GM04504 (cell line): Measurements from ENCODE around the gene ABHD4.
"Not testable (repeated sequence)": the region's sequence is repeated elsewhere in the genome, so short reads cannot be mapped to it uniquely, and the experiment has no call there.

ENCODE experiments used
- DNase-seq: peaks from one replicate; pipeline ENCODE4 v3.0.0-alpha.2; 2012; ENCODE audit warnings: low read depth

Gene ABHD4, protein sequence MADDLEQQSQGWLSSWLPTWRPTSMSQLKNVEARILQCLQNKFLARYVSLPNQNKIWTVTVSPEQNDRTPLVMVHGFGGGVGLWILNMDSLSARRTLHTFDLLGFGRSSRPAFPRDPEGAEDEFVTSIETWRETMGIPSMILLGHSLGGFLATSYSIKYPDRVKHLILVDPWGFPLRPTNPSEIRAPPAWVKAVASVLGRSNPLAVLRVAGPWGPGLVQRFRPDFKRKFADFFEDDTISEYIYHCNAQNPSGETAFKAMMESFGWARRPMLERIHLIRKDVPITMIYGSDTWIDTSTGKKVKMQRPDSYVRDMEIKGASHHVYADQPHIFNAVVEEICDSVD

DNA sequence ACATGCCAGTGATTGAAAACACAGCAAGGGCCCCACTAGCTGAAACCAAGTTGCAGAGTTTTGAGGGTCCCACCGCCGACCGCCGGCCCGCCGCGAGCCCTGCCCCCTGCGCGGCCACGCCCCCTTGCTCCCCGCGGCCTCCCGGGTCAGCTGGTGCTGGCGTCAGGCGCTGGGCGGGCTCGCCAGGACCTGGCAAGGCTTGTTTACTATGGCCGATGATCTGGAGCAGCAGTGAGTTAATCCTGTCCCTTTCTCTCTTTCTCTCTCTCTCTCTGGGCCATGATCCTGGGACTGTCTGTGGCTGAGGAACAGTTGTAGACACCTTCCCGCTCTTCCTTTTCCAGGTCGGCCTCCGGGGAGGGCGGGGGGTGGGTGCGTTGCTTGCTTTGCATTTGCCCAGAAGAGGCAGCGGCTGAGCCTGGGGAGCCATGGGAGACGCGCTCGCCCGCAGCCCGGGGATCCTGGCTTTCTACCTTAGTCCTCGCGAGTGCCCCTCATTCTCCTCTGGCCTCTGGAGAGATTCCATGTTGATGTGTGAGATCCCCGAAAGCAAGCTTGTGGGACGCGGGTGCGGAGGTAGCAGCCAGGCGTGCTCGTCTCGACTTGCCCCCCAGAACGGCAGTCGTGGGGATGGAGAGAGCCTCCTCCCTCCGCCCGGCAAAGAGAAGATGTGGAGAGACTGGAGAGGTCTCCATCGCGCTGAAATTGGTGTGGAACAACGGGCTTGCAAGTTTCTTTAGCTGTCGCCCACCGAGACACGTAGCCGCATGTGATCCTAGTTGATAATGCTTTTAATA is at the start of gene ABHD4:
TSS of gene ABHD4 (plus strand) at position 202 of the 797 bp plus-strand sequence. CDS start at position 209, 7 bp downstream.
- DNase-seq = no peak

DNA sequence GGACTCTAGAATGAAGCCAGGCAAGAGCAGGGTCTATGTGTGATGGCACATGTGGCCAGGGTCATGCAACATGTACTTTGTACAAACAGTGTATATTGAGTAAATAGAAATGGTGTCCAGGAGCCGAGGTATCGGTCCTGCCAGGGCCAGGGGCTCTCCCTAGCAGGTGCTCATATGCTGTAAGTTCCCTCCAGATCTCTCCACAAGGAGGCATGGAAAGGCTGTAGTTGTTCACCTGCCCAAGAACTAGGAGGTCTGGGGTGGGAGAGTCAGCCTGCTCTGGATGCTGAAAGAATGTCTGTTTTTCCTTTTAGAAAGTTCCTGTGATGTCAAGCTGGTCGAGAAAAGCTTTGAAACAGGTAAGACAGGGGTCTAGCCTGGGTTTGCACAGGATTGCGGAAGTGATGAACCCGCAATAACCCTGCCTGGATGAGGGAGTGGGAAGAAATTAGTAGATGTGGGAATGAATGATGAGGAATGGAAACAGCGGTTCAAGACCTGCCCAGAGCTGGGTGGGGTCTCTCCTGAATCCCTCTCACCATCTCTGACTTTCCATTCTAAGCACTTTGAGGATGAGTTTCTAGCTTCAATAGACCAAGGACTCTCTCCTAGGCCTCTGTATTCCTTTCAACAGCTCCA is 48.7 kb upstream of the ABHD4 start:
- DNase-seq = no peak

DNA sequence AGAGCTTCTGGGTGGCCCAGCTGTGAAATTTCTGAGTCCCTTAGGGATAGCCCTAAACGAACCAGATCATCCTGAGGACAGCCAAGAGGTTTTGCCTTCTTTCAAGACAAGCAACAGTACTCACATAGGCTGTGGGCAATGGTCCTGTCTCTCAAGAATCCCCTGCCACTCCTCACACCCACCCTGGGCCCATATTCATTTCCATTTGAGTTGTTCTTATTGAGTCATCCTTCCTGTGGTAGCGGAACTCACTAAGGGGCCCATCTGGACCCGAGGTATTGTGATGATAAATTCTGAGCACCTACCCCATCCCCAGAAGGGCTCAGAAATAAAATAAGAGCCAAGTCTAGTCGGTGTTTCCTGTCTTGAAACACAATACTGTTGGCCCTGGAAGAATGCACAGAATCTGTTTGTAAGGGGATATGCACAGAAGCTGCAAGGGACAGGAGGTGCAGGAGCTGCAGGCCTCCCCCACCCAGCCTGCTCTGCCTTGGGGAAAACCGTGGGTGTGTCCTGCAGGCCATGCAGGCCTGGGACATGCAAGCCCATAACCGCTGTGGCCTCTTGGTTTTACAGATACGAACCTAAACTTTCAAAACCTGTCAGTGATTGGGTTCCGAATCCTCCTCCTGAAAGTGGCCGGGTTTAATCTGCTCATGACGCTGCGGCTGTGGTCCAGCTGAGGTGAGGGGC is 48.0 kb upstream of the ABHD4 start:
- DNase-seq = no peak

DNA sequence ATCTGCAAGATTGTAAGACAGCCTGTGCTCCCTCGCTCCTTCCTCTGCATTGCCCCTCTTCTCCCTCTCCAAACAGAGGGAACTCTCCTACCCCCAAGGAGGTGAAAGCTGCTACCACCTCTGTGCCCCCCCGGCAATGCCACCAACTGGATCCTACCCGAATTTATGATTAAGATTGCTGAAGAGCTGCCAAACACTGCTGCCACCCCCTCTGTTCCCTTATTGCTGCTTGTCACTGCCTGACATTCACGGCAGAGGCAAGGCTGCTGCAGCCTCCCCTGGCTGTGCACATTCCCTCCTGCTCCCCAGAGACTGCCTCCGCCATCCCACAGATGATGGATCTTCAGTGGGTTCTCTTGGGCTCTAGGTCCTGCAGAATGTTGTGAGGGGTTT is 46.5 kb upstream of the ABHD4 start:
- DNase-seq = no peak

DNA sequence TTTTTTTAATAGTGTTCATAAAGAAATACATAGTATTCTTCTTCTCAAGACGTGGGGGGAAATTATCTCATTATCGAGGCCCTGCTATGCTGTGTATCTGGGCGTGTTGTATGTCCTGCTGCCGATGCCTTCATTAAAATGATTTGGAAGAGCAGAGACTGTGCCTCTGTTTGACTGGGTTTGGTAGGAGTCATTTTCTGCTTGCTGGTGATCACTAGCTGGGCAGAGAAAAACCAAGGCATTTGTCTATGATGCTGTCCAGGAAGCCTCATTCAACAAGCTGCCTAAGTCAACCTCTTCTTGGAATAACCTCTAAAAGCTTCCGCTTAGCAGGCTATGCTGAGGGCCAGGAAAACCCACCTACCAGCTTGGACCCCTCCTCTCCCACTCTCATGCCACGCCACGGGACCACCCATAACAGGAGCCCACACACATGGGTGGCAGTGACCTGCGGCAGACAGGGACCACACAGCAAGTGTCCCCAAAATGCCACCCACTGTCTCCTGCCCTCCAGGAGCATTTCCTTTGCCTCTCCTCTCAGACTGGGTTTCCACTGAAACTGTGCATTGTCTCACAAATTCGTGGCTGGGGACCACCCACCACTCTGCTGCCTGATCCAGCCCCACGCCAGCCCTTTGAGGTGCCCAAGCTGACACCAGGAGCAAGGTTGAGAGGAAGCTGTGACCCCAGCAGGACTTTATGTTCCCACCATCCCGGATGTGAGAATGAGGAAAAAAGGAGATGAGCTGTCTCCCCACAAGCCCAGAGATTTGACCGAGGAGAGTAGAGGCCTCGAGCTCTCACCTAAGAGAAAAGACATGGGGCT is 45.9 kb upstream of the ABHD4 start:
- no peak for DNase-seq

DNA sequence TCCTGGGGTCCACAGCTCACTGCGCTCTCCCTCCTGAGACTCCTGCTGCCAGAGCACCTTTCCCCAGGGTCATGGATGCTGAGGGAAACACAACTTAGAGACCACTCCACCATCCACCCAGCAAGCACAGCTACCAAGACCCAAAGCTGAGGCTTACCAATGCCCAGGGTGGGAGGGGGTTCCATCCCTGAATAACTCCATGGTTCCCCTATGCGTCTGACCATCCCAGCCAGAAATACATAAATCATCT is 45.3 kb upstream of the ABHD4 start:
- no peak for DNase-seq

DNA sequence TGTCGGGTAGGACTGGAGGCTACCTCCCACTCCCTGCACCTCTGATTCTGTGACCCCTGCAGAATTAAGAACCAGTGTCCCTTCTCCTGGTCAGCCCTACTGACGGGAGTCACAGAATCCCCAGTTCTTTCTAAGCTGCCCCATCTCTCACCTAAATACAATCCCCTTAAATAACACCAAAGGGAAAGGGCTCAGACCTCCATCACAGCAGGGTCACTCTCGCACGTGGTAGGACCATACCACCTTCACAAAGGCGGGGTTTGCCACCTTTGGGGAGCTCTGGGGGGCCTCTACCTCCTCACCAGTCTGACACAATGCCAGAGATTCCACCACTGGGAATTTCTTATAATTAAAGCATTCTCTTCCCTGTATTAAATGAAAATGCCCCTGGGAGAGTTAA is 44.7 kb upstream of the ABHD4 start:
- DNase-seq = no peak

DNA sequence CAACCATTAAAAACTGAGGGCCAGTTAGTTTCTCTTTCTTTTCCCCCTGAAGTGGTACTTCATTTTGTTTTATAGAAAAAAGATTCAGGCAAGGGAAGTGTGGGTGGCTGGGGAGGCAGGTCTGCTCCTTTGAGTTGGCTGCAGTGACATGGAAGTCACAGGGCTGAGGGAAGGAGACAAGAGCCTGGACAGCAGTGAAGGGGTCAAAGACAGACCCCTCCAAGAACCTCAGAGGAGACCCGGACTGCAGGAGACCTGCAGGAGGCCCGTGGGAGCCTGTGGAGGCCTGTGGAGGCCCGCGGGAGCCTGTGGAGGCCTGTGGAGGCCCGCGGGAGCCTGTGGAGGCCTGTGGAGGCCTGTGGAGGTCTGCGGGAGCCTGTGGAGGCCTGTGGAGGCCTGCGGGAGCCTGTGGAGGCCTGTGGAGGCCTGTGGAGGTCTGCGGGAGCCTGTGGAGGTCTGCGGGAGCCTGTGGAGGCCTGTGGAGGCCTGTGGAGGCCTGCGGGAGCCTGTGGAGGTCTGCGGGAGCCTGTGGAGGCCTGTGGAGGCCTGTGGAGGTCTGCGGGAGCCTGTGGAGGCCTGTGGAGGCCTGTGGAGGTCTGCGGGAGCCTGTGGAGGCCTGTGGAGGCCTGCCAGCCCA is 44.1 kb upstream of the ABHD4 start:
- DNase-seq = not testable (repeated sequence)

DNA sequence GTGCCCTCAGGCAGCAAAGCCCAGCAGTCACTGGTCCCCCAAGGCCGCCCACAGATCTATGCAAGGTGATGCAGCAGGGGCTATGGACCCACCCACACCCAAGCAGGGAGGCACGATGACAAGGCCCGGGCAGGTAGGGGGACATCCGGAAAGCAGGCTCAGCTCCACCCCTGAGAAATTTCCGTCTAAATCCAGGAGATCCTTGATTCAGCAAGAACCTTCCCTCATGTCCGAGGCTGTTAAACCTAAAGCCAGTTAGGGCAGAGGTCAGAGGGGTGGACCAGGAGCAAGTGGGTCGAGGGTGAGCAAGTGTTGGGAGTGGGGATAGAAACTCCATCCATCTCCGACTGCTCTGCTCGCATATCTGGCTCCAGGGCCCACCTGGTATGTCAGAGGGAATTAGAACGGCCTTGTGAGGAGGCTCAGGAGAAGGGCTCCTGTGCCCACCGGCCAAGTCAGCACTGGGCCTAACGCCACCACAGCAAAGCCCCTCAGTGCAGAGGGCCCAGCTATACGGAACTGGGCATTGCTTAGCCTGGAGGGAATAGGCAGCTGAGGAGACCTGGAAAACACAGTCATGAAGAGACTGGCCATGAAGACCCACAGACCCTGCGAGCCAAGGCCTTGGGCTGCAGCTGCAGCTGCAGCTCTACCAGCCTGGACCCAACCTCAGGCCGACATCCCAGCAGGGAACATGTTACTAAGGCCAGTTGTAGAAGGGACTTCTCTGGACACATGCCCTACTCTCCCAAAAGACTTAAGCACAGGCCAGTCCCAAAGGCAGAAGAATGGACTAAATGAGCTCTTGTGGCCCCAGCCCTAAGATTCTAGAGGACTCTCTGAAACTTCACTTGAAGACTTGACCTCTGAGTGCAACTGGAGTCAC is 43.4 kb upstream of the ABHD4 start:
- DNase-seq = no peak

DNA sequence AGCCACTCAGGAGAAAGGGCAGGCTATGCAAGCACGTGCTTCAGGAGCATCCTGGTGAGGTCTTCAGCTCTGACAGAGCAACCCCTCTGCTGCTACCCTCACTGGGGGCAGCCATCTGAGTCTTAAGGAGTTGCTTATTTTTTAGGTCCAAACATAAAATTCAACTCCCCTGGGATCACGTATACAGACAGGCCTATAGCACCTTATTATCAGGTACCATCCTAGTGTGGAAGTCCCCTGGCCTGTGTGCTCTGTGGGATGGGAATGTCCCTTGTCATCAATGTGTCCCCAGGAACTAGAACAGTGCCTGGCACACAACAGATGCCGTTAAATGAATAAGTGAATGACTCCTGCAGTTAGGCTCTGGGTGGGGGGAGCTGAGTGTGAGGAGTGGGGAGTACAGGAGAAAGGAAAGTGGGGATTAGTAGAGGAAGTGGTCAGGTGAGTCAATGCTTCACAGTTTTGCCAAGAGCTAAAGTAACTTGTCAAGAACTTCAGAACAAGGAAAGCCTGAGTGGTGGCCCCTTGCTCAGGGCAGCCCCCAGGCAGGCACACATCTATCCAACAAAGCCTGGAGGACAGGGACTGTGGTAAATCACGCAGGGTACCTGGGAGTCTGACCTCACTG is 42.6 kb upstream of the ABHD4 start:
- no peak for DNase-seq

DNA sequence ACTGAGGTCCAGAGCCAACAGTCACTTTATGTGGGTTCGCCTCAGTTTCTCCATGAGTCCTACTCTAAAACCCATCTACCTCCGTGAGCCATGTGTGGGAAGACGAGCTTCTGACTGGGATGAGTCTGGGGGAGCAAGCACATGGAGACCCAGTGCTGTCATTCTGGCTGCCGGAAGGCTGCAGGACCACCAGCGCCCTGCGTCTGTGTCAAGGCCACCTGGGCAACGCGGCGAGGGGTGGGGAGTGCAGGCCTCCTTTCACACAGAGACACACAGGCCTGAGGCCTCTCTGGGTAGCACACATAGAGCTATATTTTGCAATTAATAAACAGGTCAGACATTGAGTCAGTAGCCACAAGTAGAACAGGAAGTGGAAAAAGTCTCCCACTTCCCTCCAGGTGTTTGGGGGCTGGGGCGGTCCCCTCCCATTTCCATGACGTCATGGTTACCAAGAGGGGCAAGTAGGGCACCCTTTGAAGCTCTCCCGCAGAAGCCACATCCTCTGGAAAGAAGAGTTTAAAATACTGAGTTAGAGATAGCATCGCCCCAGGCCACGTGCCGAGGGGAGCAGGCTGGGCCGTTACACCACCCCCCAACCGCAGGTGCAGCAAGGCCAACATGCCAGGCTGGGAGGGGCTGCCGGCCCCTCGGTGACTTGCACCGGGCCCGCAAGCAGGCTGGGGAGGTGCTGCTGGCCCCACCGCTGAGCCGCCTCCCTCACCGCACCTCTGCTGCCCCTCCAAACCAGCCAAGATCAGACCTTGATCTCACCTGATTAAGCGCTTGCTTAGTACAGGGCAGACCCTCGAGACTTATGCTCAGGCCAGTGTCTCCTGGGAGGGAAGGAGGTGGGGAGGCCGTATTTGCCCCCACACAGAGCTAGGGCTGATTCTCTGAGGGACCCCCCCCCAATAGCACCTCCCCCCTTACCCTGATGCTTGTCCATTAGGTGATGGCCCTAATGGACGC is 41.8 kb upstream of the ABHD4 start:
- no peak for DNase-seq

DNA sequence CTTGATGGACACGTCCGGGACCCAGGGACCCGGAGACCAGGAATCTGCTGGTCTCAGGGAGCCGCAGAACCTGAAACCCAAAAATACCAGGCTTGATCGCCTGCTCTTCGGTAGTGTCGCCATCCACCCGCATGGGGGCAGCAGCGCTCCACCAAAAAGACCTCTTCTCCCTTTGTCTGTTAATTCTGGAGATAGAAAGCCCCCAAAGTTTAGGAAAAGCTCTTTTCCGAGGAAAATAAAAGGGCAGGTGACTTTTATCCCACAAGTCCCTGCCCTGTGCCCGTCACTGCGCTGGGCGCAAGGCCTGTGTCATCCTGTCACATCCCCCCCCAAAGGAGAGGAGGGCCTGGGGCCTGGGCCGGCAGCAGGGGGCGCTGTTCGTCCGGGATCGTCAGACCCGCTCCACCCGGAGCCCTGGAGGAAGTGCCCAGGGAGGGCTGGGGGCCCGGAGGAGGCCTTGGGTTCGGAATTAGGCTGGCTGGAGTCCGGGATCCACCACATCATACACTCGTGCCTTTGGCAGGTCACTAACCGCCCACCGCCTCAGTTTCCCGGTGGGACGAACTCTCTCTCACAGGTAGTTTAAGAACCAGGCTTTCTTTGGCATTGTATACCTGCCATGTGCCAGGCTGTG is 41.0 kb upstream of the ABHD4 start:
- peak; percentile 37 for DNase-seq

DNA sequence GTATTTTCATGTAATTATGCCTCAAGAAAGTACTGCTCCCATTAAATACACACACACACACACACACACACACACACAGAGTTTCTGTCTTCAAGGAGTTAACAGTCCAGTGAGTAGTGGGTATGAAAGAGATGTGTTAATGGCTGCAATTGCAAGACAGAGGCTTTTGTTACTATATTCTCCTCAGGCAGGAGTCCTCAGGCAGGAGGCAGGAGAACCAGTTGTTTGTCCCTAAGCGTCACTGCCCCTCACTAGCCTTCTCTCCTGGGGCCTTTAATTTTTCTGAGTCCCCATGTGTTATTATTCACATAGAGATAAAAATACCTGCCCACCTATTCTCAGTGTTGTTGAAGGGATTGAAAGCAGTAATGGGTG is 40.3 kb upstream of the ABHD4 start:
- DNase-seq = no peak

DNA sequence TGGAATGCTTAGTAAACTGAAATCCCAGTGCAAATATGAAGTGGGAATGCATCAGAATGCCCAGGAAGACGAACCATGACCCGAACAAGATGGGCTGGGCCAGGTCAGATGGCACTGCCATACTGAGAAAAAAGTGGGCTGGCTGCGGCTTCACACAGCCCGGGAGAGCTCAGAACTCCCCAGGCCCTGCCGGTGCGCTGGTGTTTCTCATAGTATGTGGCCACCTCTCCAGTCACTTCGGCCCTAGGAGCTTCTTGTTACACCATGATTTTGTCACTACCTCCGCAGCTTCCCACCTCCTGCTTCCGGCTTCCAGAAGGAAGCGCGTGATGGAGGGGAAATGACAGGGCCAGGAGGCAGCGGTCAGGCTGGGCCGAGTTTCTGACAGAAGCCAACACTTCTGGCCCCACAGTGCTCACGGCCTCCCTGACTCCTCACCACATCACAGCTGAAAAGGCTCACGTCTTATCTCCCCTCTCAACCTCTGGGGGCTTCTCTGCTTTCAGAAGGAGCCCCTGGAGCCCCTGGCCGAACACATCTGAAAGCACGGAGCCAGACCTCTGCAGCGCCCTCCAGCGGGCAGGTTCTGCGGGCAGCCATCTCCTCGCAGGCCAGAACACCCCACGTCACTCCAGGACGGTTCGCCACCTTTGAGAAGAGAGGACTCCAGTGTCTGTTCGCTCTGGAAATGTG is 39.7 kb upstream of the ABHD4 start:
- no peak for DNase-seq

DNA sequence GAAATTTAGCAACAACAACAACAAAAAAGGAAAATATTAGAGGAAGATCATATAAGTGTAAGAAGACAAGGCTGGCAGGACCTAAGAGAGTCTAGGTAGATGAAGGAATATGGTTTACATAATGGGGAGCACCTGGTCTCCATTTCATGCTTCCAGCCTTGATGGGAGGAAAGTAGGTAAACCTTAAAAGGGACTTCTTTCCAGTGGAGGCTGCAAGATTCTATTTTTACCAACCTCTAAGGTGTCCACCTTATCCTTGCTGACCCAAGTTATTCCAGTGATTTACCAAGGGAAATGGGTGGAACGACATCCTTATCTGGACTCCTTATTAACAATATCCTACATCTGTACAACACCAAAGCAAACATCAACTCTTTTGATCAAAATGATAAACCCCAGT is 39.1 kb upstream of the ABHD4 start:
- no peak for DNase-seq

DNA sequence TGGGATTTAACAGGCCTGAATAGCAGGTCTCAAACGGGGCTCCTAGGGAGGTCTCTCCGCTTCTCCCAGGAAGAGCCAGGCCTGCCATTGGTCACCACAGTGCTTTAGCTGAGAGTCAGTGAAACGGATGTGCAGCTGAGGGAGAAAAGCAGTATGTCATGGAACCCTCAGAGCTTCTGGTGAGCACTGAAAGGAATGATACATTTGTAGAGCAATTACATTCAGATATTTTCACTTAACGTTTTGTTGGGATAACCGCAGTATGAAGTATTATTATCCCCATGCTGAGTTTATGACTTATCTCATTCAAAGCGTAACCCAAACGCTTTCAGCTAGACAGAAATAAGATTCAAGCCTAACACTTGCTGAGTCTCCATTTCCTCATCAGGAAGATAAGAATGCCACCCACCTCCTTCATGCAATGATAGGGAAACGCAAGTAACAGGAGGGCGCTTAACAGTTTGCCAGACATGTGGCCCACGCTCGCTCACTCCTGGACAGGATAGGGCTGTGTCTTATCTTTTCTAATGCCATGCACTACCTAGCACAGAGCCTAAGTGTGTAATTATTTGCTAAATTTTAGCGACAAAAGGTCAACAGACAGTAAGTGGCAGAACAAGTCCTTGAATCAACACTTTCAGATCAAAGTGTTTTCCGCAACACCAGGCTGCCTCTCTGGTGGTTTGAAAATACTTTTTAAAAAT is 37.3 kb upstream of the ABHD4 start:
- DNase-seq = no peak

DNA sequence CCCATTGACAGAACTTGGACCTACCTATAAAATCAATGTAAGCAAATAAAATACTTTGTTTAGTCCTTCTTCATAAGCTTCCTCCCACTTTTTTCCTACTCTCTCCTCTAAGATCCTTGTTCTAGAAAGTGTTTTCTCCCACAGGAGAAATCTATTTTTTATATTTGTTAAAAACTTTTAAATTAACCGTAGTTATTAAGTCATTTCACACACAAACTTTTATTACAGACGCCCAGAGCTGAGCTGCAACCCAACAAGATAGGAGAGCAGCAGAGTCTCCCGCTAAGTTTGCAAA is 36.8 kb upstream of the ABHD4 start:
- DNase-seq = no peak
